ENCODE measurements around the gene GMDS.

GMDS gene

GRCh38 chr6:1633366-1634021, 611.9 kb downstream of the GMDS start:
- no peak for TF ChIP-seq CTCF (IDR thresholded peaks at IDR 0.05; ENCODE audit: low read depth, low read length)
- DNase-seq (ENCODE audit: extremely low read depth, low read depth): no peak

DNA sequence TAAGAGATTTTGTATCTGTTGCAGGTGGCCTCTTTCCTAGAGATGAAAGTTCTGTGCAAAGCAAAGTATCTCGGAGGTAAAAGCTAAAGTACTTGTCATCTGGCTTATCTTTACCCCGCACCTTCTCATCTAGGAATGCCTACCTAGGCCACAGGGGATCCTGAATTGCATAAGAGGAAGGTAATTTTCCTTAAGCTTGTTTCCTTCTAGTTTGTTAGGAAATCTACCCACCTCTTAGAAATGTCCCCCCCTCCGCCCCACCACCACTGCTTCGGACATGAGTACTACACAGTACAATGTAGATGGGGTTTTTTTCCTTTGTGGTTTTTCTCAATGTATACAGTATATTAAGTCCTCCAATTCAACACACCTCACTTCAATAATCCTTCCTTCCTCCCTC, 614.2 kb downstream of the GMDS start:
- no peak for TF ChIP-seq CTCF (IDR thresholded peaks at IDR 0.05; ENCODE audit: low read depth, low read length)
- DNase-seq (ENCODE audit: extremely low read depth, low read depth): no peak

GRCh38 chr6:1630771-1631217, 614.6 kb downstream of the GMDS start:
- no peak for DNase-seq (ENCODE audit: extremely low read depth, low read depth)
- TF ChIP-seq CTCF (IDR thresholded peaks at IDR 0.05; ENCODE audit: low read depth, low read length): no peak

DNA sequence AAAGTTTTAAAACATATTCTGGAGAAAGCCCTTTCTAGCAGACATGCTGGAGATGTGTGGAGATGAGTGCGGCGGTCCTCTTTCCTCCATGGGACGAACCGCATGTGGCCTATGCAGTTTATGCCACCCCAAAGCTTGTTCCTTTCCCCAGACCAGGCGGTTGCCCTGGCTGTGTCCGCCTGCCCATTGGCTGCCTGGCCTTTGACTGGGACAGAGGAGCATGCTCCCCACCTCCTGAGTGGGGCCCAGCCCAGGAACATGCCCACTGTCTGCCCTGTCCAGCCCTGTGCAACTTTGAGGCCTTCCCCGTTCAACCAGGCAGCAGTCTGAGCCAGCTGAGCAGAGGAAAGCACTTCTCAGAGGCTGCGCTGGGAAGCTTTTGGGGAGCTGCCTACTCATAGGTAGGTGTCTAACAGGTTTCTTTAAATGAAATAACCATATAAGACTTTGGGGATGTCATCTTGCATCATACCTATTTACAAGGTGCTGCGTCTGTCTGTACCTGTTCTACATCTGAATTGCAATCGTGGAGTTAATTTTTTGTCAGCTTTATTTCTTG, 615.1 kb downstream of the GMDS start:
- DNase-seq (ENCODE audit: extremely low read depth, low read depth): no peak

GRCh38 chr6:1629316-1629715, 616.1 kb downstream of the GMDS start:
- no peak for DNase-seq (ENCODE audit: extremely low read depth, low read depth)
- no peak for TF ChIP-seq CTCF (IDR thresholded peaks at IDR 0.05; ENCODE audit: low read depth, low read length)

More for the DNA sequence above, 615.1 kb downstream of the GMDS start:
- TF ChIP-seq CTCF (IDR thresholded peaks at IDR 0.05; ENCODE audit: low read depth, low read length): no peak

DNA sequence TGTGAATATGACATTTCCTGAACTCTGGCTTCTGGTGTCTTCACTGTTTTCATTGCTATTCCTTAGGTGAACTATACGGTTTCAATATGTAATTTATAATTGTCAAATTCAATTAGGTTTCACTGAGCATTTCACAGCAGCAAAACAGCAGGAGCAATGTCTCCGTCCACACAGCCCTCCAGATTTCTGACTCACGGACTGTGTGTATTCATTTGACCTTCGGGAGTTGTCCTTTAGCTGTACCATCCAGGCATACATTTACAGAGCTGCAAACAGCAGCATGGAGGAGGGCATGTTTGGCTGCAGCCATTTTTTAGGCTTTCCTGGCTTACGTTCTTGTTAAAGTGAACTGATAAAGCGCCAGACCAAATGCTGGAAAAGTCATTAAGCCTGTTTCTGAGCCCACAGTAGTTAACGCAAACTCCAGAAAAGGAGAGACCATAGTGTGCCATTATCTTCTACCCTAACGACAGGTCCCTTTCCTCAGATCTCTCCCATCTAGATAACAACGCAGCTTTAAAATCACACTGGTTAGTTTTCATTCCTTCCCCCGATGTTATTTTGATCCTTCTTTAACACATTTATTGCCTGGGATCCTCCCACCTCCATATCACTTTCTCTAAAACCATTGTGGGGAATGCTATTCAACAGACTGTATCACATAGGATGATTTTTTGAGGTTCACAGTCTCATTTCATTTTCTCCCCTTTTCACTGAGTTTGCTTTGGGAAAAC, 617.4 kb downstream of the GMDS start:
- no peak for DNase-seq (ENCODE audit: extremely low read depth, low read depth)

More for the DNA sequence above, 617.4 kb downstream of the GMDS start:
- TF ChIP-seq CTCF (IDR thresholded peaks at IDR 0.05; ENCODE audit: low read depth, low read length): no peak

Data from AG09319 (cell line).